ENCODE measurements around the gene LRP2. TPM values are rescaled to one million over a fixed set of nuclear protein-coding genes. Genes with fewer than 3 reads are reported as not detected.

LRP2 gene
- total and polyA plus RNA-seq, 7 donors: 1.9 TPM; not detected in 6

DNA sequence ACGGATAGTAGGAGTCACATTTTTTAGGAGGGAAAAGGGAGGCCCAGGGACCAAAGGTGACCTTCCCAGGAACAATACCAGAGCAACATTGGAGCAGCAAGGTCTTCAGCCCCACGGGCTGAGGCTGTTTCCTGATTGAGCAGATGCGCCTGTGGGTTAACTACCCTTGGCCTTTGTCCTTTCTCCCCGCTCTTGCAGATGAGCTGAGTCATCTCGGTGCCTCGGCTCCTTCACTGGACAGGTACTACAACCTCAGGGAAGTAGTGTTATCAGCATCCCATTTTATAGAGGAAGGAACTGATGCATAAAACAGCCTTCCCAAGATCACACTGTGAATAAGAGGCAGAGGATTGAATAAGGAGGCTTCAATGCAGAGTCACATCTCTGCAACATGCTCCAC is 249.5 kb downstream of the LRP2 start:
- Histone ChIP-seq H3K36me3 (no peaks in the 10 kb centered on the region), H3K4me3 (no peak overlapping the region), H3K27me3 (no peaks in the 10 kb centered on the region), H3K4me1 (peaks cover 0 to 7% (median 0%) of the 10 kb centered on the region in 4 donors), H3K9me3 (no peaks in the 10 kb centered on the region), H3K27ac (no peak overlapping the region)
- DNase-seq: no peak
- intact Hi-C loops (cut with DNase I): no loop called here
- 52 to 69% methylated on average over 6 of the region's 6 CpGs for WGBS, 2 donors
- TF ChIP-seq EP300 (IDR thresholded peaks at IDR 0.05) (no peak), CTCF (IDR thresholded peaks at IDR 0.05) (no peak)

DNA sequence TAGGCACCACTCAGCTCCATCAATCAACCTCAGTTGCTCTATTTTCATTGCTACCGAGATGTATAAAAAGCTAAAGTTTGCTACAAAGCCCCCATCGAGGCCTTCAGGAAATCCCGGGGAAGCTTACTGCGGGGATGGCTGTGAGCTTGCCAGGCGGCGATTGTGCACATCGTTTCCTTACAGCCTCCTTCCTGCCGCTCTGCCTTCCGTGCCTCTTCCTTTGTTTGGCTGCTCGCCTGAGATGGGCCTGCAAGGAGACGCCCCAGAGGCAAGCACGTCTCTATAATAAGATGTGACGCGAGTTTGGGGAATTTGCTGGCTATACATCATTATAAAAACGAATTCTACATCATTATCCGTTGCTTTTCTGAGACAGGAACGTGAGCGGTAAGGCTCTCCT is 251.4 kb downstream of the LRP2 start:
- H3K4me3 ChIP-seq: no peak overlapping the region
- no peaks in the 10 kb centered on the region for H3K9me3 ChIP-seq
- intact Hi-C loops (cut with DNase I): no loop called here
- H3K27me3 ChIP-seq: no peaks in the 10 kb centered on the region
- TF ChIP-seq CTCF (IDR thresholded peaks at IDR 0.05) (no peak), POLR2A (IDR thresholded peaks at IDR 0.05) (no peak), POLR2AphosphoS5 (IDR thresholded peaks at IDR 0.05) (no peak), EP300 (IDR thresholded peaks at IDR 0.05) (no peak)
- H3K4me1 ChIP-seq: peaks cover 0 to 7% (median 0%) of the 10 kb centered on the region in 4 donors
- no peak for DNase-seq
- no peaks in the 10 kb centered on the region for H3K36me3 ChIP-seq
- H3K27ac ChIP-seq: no peak overlapping the region
- WGBS, 2 donors: 60 to 81% methylated on average over 18 of the region's 18 CpGs

- 85 to 89% methylated on average over 7 of the region's 7 CpGs for WGBS, 2 donors
- intact Hi-C loops (cut with DNase I): no loop called here
- H3K27me3 ChIP-seq: no peaks in the 10 kb centered on the region
These were observed 251.9 kb downstream of the LRP2 start for GRCh38 chr2:169110419-169110818.

DNA sequence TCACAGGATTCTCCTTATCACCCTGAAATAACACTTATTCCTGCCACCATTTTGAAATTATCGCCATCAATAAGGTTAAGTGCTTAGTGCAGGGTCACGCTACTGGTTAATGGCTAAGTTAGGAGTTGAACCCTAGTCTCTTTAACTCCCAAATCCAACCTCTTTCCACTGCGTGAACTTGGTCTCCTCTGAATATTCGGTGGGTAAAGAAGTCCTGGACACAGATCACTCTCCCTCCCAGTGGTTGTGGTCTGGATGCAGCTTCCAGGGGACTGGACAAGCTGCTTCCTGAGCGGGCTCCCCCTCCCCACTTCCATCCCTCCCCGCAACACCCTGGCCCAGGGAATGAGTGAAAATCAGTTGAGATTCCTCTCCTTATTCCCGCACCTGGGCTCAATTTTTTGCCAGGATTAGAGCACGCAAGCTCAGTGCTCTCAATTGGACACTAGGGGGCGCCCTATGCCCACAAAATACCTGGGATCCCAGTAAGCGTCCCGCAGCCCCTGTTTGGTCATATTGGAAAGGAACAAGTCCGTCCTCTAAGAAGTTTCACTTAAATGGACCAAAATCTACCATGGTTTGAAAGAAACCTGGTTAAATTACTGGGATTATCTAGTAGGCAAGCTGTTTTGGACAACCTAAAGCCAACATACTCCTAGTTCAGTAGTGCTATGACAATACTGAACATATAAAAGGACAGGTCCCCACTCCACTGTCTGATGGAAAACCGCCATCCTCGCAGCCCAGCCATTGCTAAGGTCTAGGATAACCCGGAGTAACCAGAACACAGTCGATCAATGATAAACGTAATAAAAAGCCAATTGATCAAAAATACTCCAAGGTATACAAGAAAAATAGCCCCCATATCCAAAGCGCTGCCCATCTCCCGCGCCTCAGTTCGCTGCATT is 252.6 kb downstream of the LRP2 start:
- TF ChIP-seq EP300 (IDR thresholded peaks at IDR 0.05) (no peak), POLR2AphosphoS5 (IDR thresholded peaks at IDR 0.05) (no peak), POLR2A (IDR thresholded peaks at IDR 0.05) (no peak), CTCF (IDR thresholded peaks at IDR 0.05) (peak in 3 of 4 experiments; percentile 68 to 82 (median 79))
- 53 to 54% methylated on average over 21 of the region's 21 CpGs for WGBS, 2 donors
- intact Hi-C loops (cut with DNase I): no loop called here

More at GRCh38 chr2:169110419-169110818, 251.9 kb downstream of the LRP2 start:
- Histone ChIP-seq H3K36me3 (no peaks in the 10 kb centered on the region), H3K4me1 (peaks cover 0 to 7% (median 0%) of the 10 kb centered on the region in 4 donors), H3K4me3 (no peak overlapping the region), H3K9me3 (no peaks in the 10 kb centered on the region), H3K27ac (no peak overlapping the region)
- no peak for TF ChIP-seq POLR2A (IDR thresholded peaks at IDR 0.05)
- no peak for TF ChIP-seq POLR2AphosphoS5 (IDR thresholded peaks at IDR 0.05)
- no peak for TF ChIP-seq EP300 (IDR thresholded peaks at IDR 0.05)
- TF ChIP-seq CTCF (IDR thresholded peaks at IDR 0.05): no peak
- no peak for DNase-seq

More for the DNA sequence above, 252.6 kb downstream of the LRP2 start:
- Histone ChIP-seq H3K27ac (no peak overlapping the region), H3K4me1 (peaks cover 0 to 7% (median 0%) of the 10 kb centered on the region in 4 donors), H3K27me3 (no peaks in the 10 kb centered on the region), H3K4me3 (no peak overlapping the region), H3K9me3 (no peaks in the 10 kb centered on the region), H3K36me3 (no peaks in the 10 kb centered on the region)
- DNase-seq: peak; percentile 76
